T-helper 17 cell (primary cell): Measurements from ENCODE around the gene POLRMT. TPM values are rescaled to one million over a fixed set of nuclear protein-coding genes. Genes with fewer than 3 reads are reported as not detected.
"Not testable (repeated sequence)": the region's sequence is repeated elsewhere in the genome, so short reads cannot be mapped to it uniquely, and the experiment has no call there.

Experiments
- ATAC-seq: fragments of 150-1000 bp; cut with Tn5 transposase; 2 replicates; pipeline ENCODE4 v1.10.0; 2021; ENCODE audit warnings: mild to moderate bottlenecking, moderate library complexity
- DNase-seq, 3 donors: peaks; one replicate each; pipeline versions ENCODE4 v3.0.0 to v3.0.0-alpha.2; 2020 to 2021
- H3K9me3 ChIP-seq: one replicate; pipeline ENCODE4 v1.7.0; 2013; ENCODE audit warnings: low read length, mild to moderate bottlenecking; ENCODE audit not compliant: control insufficient read depth, poor library complexity, severe bottlenecking
- H3K27ac Mint-ChIP-seq: one replicate; pipeline ENCODE4 v1.8.0; 2022; ENCODE audit warnings: mild to moderate bottlenecking, moderate library complexity, mixed read lengths
- H3K27me3 Mint-ChIP-seq: one replicate; pipeline ENCODE4 v1.8.0; 2022; ENCODE audit warnings: mixed read lengths
- H3K36me3 Mint-ChIP-seq: one replicate; pipeline ENCODE4 v1.8.0; 2022; ENCODE audit warnings: low read depth, mixed read lengths
- H3K4me1 Mint-ChIP-seq: one replicate; pipeline ENCODE4 v1.8.0; 2022; ENCODE audit warnings: mild to moderate bottlenecking, mixed read lengths
- H3K4me3 Mint-ChIP-seq: one replicate; pipeline ENCODE4 v1.8.0; 2022; ENCODE audit warnings: mild to moderate bottlenecking, moderate library complexity, mixed read lengths
- total RNA-seq, 4 donors: library from RNA in 2 of 4; stranded (reverse) in 2 of 4; gene quantifications; one replicate each; pipeline ENCODE4 v1.2.3 and lab custom pipeline; 2022 to 2026

Gene POLRMT
- total RNA-seq, 2 donors from 2014 or later: 61.3 to 64.7 TPM

GRCh38 chr19:639253-640160, 6.2 kb upstream of the POLRMT start, which contains the start of gene FGF22:
FGF22 (plus strand) TSS chr19:639879; CDS start chr19:639926, 47 bp downstream.
- H3K4me1 Mint-ChIP-seq: peaks cover 6% of the 10 kb centered on the region
- DNase-seq (peak; percentile 91 to 99 (median 97)), ATAC-seq (peak; percentile 96)
- H3K9me3 ChIP-seq: no peaks in the 10 kb centered on the region
- peak within 1 kb of the TSS; percentile 94 for H3K4me3 Mint-ChIP-seq
- no peaks in the 10 kb centered on the region for H3K36me3 Mint-ChIP-seq
- no peaks in the 10 kb centered on the region for H3K27me3 Mint-ChIP-seq
- H3K27ac Mint-ChIP-seq: peak within 1 kb of the TSS; percentile 79

DNA sequence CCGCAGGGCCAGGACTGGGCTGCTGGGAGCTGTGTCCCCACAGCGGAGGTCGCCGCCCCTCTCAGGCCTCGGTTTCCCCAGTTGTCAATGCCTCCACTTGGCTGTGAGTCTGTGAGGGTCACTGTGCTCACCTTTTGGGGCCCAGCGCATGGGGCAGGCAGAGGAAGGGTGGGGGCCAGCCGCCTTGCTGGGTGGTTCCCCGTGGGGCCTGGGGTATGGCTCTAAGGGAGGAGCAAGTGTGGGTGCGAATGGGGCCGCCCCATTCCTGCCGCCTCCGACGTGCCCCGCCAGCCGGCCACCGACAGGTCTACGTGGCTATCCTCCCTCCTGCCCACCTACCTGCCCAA, 5.5 kb upstream of the POLRMT start:
- no peaks in the 10 kb centered on the region for H3K27me3 Mint-ChIP-seq
- H3K9me3 ChIP-seq: no peaks in the 10 kb centered on the region
- H3K4me3 Mint-ChIP-seq: peak overlapping the region; percentile 94
- peaks cover 11% of the 10 kb centered on the region for H3K4me1 Mint-ChIP-seq
- peak overlapping the region; percentile 79 for H3K27ac Mint-ChIP-seq
- DNase-seq (no peak), ATAC-seq (no peak)
- no peaks in the 10 kb centered on the region for H3K36me3 Mint-ChIP-seq

DNA sequence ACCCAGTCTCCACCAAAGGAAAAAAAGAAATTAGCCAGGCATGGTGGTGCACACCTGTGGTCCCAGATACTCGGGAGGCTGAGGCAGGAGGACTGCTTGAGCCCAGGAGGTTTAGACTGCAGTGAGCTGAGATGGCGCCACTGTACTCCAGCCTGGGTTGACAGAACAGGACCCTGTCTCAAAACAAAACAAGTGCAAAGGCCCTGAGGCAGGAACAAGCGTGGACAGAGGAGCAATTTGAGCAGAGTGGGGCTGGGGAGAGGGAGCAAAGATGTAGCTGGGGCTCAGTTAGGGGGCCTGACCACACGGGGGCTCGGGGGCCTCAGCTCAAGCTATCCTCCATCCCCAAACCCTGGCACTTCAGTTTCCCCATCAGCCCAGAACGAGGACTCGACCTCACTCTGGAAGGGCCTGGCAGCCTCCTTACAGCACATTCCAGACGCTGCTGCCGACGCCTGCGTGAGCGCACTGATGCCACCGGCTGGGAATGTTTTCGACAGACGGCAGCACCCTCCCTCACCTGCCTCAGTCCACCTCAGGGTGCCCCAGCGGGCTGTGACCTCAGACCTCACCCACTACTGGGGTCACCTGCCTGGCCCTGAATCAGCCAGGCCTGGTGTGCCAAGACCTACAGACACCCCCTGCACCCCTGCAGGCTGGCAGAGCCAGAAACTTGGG, 1.8 kb upstream of the POLRMT start:
- DNase-seq: no peak
- H3K4me1 Mint-ChIP-seq: peaks cover 20% of the 10 kb centered on the region
- H3K9me3 ChIP-seq: no peaks in the 10 kb centered on the region
- peak overlapping the region; percentile 29 for H3K27ac Mint-ChIP-seq
- ATAC-seq: no peak
- H3K36me3 Mint-ChIP-seq: no peaks in the 10 kb centered on the region
- no peaks in the 10 kb centered on the region for H3K27me3 Mint-ChIP-seq
- H3K4me3 Mint-ChIP-seq: no peak overlapping the region

DNA sequence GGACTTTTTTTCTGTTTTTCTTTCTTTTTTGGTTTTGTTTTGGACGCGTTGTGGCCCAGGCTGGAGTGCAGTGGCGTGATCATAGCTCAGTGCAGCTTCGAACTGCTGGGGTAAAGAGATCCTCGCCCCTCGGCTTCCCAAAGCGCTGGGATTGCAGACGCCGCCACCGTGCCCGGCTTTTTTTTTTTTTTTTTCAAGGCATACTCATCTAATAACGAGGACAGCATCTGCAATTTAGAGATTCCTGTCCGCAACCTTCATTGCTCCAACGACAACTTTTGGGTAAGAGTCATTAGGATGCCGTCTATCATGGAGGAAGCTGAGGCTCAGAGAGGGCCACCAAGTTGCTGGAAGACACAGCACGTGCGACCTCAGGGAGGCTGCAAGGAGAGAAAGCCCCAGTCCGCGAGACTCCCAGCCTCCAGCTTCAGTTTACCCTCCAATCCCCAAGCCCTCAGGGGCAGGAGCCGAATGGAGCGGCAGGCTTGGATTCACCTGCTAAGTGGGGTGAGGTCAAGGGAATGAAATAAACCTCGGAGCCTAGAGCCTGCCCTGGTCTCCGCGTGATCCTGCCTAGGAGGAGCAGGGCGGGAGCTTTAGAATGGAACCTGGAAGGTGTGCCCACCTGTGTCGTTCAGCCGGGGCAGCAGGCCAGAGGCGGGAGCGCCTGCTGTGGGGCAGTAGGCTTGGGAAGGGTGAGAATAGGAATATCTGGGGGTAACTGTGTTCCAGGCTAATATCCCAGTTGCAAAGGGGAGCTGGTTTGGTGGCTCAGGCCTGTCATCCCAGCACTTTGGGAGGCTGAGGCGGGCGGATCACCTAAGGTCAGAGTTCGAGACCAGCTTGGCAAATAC, 676 bp upstream of the POLRMT start:
- peak overlapping the region; percentile 90 for H3K27ac Mint-ChIP-seq
- no peak for DNase-seq
- no peak for ATAC-seq
- H3K4me3 Mint-ChIP-seq: peak overlapping the region; percentile 96
- peaks cover under 1% of the 10 kb centered on the region for H3K36me3 Mint-ChIP-seq
- H3K4me1 Mint-ChIP-seq: peaks cover 15% of the 10 kb centered on the region
- H3K27me3 Mint-ChIP-seq: no peaks in the 10 kb centered on the region
- no peaks in the 10 kb centered on the region for H3K9me3 ChIP-seq

DNA sequence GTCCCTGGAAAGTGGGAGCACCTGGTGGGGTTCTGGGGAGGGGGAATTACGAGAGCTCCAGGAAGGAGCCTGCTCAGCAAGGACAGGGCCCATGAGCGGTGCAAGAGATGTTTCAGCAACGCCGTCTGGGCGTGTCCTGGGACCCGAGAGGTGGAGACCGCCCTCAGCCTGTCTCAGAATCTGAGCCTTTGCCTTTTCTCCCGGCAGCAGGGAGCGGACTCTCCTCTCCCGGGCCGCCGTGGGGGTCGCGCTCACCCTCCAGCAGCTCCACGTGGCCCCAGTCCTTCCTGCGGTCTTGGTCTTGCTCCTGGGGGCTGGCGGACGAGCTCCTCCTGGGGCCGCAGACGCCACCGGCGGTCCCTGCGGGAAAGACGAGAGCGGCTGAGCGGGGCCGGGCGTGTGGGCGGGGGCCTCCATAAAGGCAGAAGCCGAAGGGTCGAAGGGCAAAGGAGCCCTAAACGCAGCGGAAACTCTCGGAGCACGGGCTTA, 714 bp downstream of the POLRMT start:
- no peak for DNase-seq
- Mint-ChIP-seq H3K27me3 (no peaks in the 10 kb centered on the region), H3K4me1 (peaks cover 14% of the 10 kb centered on the region), H3K27ac (peak overlapping the region; percentile 90), H3K36me3 (peaks cover 4% of the 10 kb centered on the region), H3K4me3 (peak overlapping the region; percentile 96)
- ATAC-seq: no peak
- no peaks in the 10 kb centered on the region for H3K9me3 ChIP-seq

- Mint-ChIP-seq H3K4me1 (peaks cover 19% of the 10 kb centered on the region), H3K27ac (no peak overlapping the region), H3K36me3 (peaks cover 6% of the 10 kb centered on the region), H3K27me3 (no peaks in the 10 kb centered on the region), H3K4me3 (no peak overlapping the region)
- H3K9me3 ChIP-seq: no peaks in the 10 kb centered on the region
- DNase-seq: no peak
- no peak for ATAC-seq
These were observed 3.2 kb downstream of the POLRMT start for GRCh38 chr19:629961-630714.

- not testable (repeated sequence) for ATAC-seq, H3K36me3 Mint-ChIP-seq, H3K4me3 Mint-ChIP-seq, H3K9me3 ChIP-seq, H3K27me3 Mint-ChIP-seq, H3K27ac Mint-ChIP-seq, DNase-seq
- peaks cover 19% of the 10 kb centered on the region for H3K4me1 Mint-ChIP-seq
These were observed 3.8 kb downstream of the POLRMT start for GRCh38 chr19:629515-629914.

GRCh38 chr19:628168-628567, 5.2 kb downstream of the POLRMT start:
- DNase-seq (no peak), ATAC-seq (no peak)
- H3K4me1 Mint-ChIP-seq: peaks cover 9% of the 10 kb centered on the region
- H3K36me3 Mint-ChIP-seq: peaks cover 6% of the 10 kb centered on the region
- H3K27ac Mint-ChIP-seq: no peak overlapping the region
- no peak overlapping the region for H3K4me3 Mint-ChIP-seq
- no peaks in the 10 kb centered on the region for H3K9me3 ChIP-seq
- H3K27me3 Mint-ChIP-seq: no peaks in the 10 kb centered on the region

DNA sequence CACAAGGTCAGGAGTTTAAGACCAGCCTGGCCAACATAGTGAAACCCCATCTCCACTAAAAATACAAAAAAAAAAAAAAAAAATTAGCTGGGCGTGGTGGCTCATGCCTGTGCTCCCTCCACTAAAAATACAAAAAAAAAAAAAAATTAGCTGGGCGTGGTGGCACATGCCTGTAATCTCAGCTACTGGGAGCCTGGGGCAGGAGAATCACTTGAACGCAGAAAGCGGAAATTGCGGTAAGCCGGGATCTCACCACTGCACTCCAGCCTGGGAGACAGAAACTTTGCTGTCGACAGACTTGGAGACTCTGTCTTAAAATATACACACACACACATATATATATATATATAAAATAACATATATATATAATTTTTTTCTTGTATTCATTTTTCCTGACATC, 6.8 kb downstream of the POLRMT start:
- H3K9me3 ChIP-seq, DNase-seq, H3K36me3 Mint-ChIP-seq, H3K27me3 Mint-ChIP-seq, H3K4me1 Mint-ChIP-seq, ATAC-seq, H3K27ac Mint-ChIP-seq, H3K4me3 Mint-ChIP-seq: not testable (repeated sequence)

GRCh38 chr19:625257-625656, 8.1 kb downstream of the POLRMT start:
- no peak overlapping the region for H3K4me3 Mint-ChIP-seq
- no peaks in the 10 kb centered on the region for H3K9me3 ChIP-seq
- H3K36me3 Mint-ChIP-seq: peaks cover 6% of the 10 kb centered on the region
- H3K27me3 Mint-ChIP-seq: no peaks in the 10 kb centered on the region
- DNase-seq (no peak), ATAC-seq (no peak)
- peaks cover 5% of the 10 kb centered on the region for H3K4me1 Mint-ChIP-seq
- H3K27ac Mint-ChIP-seq: peak overlapping the region; percentile 60

- no peak overlapping the region for H3K27ac Mint-ChIP-seq
- DNase-seq (no peak), ATAC-seq (no peak)
- H3K4me3 Mint-ChIP-seq: no peak overlapping the region
- H3K27me3 Mint-ChIP-seq: no peaks in the 10 kb centered on the region
- H3K36me3 Mint-ChIP-seq: peaks cover 6% of the 10 kb centered on the region
- peaks cover 8% of the 10 kb centered on the region for H3K4me1 Mint-ChIP-seq
- H3K9me3 ChIP-seq: no peaks in the 10 kb centered on the region
These were observed 8.8 kb downstream of the POLRMT start for GRCh38 chr19:624433-625109.

GRCh38 chr19:623974-624373, 9.4 kb downstream of the POLRMT start:
- no peak overlapping the region for H3K4me3 Mint-ChIP-seq
- no peaks in the 10 kb centered on the region for H3K27me3 Mint-ChIP-seq
- H3K36me3 Mint-ChIP-seq: peaks cover 5% of the 10 kb centered on the region
- DNase-seq (no peak), ATAC-seq (no peak)
- H3K27ac Mint-ChIP-seq: no peak overlapping the region
- peaks cover 8% of the 10 kb centered on the region for H3K4me1 Mint-ChIP-seq
- no peaks in the 10 kb centered on the region for H3K9me3 ChIP-seq
